Erythroblast (primary cell): ENCODE measurements around the gene RPL12.
A peak's percentile ranks its signal among the peaks of the same experiment; 100 is the strongest.

Experiments
- DNase-seq, 2 experiments: peaks; one replicate each; lab custom pipeline; 2025; lab: John Stamatoyannopoulos, UW
- GATA1 ChIP-seq: IDR thresholded peaks from 2 replicates; pipeline ENCODE4 v1.6.1; 2011; ENCODE audit warnings: low read depth, mild to moderate bottlenecking, control low read depth, low read length, moderate library complexity
- POLR2A ChIP-seq: IDR thresholded peaks from 2 replicates; pipeline ENCODE4 v1.6.1; 2011; ENCODE audit warnings: mild to moderate bottlenecking, low read length

RPL12 gene

DNA sequence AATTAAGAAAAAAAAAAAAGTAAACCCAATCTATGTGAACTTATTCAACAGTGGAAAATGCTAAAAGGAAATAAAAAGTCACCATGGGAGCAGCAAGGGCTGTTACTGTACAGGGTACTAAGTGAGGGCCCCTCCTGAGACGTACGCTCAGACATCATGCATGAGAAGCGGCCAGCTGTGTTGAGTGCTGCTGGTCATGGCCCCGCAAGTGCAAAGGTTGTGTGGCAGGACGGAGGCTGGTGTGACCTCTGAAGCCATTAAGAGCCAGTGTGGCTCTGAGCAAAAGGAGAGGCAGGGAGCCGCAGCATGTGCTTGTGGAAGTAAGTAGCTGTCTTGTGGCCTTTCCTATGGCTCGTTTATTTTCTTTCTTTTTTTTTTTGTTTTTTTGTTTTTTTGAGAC, 30.1 kb downstream of the RPL12 start:
- TF ChIP-seq POLR2A (no peak), GATA1 (no peak)
- no peak for DNase-seq

DNA sequence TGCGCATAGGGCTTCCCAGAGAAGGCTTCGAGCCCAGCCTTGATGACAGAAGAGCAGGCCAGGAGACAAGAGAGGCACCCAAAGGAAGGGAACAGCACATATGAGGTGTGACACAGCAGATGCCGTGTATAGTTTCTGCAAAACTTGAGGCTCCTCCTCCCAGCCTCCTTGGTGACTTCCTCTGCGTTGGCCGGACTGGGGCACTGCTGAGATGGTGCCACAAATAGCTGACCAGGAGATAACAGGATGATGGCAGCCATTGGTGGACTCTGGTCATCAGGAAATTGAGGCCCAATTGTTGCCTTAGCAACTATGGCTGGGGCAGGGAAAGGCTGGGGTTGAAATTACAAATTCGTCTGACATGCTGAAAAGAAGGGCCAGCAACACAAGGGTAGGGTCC, 31.9 kb downstream of the RPL12 start:
- DNase-seq: peak; percentile 47 to 54
- TF ChIP-seq GATA1 (no peak), POLR2A (no peak)

DNA sequence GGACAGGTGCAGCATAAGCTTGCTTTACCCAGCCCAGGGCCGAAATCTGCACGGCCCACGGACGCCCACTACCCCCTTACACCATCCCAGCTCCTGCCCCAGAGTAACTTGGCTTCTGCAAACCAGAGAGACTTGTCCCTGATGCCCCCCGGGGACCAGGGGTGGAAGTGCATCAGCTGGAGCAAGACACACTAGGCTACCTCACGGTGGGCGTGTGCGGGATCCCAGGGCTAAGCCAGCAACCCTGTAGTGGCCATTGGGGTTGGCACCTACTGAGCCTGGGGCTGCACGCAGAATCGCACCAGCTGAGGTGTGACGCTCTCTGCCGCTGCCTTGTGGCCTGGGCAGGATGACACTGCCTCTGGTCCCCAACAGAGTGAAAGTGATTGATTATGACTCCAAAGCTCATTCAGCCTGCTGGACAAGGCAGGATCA, 33.2 kb downstream of the RPL12 start:
- no peak for TF ChIP-seq GATA1
- TF ChIP-seq POLR2A: no peak
- peak; percentile 60 to 62 for DNase-seq

DNA sequence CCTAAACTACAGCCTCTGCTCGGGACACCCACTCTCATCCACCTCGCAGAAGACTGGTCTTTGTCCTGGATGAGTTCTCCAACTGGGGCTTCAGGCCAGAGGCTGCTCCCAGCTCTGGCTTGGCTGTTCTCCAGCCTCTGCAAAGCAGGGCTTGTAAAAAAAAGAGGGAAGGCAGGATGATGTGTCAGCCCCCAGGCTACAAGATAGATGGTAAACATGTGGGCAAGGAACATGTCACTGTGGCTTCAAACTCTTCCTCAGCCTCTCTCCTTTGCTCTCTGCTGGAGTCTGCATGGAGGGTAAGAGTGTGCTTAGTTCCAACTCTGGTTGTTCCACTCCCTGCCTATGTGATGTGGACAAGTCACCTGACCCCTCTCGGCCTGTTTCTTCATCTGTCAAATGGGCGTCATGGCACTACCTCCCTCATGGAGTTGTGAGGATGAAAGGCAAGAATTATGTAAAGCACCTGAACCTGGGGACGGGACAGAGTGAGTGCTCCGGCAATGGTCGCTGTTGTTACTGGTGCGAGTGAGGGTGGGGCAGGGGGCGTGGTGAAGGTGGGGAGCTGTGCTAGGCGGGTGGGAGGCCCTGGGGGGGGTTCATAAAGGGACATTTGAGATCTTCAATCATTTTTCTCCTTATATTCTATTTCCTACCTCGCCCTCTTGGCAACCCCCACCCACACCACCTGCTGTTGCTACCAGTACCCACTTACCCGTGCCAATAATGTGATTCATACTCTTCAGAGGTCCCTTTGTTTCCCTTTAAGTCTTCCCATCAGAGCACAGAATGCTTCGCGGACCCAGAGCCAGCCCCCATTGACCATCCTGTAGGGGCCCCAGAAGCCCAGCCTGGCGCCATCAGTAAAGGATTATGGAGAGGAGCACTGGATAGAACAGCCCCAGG, 33.8 kb downstream of the RPL12 start:
- TF ChIP-seq GATA1 (no peak), POLR2A (no peak)

DNA sequence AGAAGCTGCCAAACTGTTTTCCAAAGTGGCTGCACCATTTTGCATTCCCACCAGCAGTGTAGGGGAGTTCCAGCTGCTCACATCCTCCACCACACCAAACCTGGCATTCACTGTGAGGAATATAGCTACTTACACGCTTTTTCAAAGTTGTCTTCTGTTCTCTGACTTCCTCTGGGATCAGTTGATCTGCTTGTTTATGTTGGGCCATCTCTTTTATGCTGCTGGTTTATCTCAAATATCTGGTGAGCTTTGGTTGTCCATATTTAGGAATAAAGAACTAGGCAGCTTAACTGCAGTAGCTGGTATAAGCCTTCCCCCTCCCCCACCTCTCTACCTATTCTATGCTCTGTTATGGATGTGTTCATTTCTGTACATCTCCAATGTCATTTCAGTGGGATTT, 35.5 kb downstream of the RPL12 start:
- DNase-seq: no peak
- TF ChIP-seq GATA1 (no peak), POLR2A (no peak)

More for the DNA sequence above, 33.8 kb downstream of the RPL12 start:
- DNase-seq: no peak

DNA sequence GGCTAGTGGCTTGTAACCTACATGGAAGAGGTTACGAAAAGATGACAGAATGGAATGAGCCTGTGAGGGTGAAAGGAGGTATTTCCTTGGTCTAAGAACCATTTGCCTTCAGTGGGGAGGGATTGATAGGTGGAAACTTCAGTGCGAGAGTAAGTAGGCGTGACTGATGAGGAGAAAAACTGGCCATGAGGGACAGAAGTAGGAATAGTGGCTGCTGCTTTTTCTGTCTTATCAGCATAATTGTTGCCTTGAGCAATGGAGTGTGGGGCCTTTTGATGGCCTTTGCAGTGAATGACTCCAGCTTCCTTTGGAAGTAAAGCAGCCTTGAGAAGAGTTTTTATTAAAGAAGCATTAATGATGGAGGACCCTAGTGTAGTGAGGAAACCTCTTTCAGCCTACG, 36.1 kb downstream of the RPL12 start:
- no peak for DNase-seq
- TF ChIP-seq GATA1: no peak

DNA sequence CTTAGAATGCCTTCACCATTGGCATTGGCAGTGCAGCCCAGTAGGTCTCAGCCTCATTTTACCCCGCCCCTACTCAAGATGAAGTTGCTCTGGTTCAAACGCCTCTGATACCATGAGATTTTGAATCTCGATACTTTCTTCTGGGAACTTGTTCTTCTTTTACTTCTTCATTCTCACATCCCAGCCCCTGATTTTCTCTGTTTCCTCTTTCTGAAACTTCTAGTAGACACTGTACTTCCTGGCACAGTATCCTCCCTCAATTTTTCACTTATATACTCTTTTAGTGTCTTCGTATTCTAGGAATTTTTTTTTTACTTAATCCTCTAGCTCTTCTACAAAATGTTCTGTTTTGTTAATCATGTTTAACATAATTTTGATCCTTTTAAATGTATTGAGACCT, 40.1 kb downstream of the RPL12 start:
- DNase-seq: no peak
- TF ChIP-seq GATA1 (no peak), POLR2A (no peak)

DNA sequence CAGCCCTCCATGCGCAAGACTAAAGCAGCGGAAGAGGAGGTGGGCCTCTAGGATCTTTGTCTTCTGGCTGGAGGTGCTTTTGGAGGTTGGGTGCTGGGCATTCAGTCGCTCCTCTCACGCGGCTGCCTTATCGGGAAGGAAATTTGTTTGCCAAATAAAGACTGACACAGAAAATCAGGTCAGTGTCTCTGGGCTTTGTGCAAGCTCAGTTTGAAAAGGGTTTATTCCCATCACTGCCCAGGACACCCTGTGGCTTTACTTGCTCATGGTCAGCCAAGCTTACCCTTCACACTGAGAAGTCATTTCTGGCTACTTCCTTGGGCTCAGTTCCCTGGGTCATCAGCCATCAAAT, 43.7 kb downstream of the RPL12 start:
- DNase-seq: no peak
- TF ChIP-seq GATA1 (no peak), POLR2A (no peak)

DNA sequence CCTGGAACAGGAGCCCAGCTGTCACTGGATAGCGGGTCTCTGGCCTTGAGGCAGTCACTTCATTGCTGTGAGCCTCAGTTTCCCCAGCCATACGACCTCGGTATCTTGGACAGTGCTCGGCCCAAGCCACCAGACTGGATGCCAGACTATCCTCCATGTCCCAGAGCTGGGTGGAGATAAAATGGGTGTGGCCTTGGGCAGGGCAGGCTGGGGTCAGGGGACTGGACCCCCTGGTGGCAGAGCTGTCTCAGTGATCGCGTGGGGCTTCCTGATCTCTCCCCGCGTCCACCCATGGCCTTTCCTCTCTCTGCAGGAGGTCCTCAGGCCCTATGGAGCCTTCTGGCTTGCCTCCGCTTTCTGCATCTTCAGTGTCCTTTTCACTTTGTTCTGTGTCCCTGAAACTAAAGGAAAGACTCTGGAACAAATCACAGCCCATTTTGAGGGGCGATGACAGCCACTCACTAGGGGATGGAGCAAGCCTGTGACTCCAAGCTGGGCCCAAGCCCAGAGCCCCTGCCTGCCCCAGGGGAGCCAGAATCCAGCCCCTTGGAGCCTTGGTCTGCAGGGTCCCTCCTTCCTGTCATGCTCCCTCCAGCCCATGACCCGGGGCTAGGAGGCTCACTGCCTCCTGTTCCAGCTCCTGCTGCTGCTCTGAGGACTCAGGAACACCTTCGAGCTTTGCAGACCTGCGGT, 44.3 kb downstream of the RPL12 start:
- no peak for DNase-seq
- TF ChIP-seq POLR2A: no peak
- TF ChIP-seq GATA1: no peak

DNA sequence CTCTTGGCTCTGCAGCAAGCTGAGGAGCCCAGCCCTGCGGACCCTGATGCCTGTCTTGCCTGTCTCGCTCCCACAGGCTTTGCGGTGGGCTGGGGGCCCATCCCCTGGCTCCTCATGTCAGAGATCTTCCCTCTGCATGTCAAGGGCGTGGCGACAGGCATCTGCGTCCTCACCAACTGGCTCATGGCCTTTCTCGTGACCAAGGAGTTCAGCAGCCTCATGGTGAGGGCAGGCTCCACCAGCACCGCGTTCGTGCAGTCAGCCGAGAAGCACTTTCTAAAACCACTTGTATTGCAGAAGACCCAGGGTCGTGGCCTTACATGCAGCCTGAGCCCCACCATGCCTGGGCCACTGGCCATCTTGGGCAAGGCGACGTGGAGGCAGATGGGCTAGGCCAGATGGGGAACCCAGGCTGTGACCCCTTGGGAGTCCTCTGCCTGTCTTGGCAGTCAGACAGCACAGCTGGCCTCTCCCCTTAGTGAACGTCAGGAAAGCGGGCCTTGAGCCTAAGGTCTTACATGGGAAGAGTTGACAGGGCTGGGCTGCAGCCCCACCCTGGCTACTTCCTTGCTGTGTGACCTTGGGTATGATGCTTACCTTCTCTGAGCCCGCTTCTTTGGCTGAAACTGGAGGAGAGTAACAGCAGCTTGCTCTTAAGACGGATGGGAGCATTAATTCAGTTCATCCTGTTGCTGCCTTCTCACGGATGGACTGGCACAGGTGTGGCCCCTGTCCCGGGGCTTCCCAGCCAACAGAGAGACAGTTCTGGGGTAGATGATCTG, 45.7 kb downstream of the RPL12 start:
- TF ChIP-seq GATA1 (no peak), POLR2A (no peak)
- no peak for DNase-seq

DNA sequence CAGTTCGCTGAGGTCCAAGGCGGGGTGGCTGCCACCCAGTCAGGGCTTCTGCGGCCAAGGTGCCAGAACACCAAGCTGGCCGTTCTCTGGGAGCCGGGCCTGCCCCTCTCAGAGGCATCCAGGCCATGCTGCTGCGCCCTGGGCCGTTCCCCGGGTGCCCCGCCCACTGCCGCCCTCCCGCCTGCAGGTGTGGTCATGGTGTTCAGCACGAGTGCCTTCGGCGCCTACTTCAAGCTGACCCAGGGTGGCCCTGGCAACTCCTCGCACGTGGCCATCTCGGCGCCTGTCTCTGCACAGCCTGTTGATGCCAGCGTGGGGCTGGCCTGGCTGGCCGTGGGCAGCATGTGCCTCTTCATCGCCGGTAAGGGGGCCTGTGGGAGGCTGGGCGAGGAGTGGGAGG, 46.6 kb downstream of the RPL12 start:
- no peak for DNase-seq
- no peak for TF ChIP-seq POLR2A
- no peak for TF ChIP-seq GATA1

DNA sequence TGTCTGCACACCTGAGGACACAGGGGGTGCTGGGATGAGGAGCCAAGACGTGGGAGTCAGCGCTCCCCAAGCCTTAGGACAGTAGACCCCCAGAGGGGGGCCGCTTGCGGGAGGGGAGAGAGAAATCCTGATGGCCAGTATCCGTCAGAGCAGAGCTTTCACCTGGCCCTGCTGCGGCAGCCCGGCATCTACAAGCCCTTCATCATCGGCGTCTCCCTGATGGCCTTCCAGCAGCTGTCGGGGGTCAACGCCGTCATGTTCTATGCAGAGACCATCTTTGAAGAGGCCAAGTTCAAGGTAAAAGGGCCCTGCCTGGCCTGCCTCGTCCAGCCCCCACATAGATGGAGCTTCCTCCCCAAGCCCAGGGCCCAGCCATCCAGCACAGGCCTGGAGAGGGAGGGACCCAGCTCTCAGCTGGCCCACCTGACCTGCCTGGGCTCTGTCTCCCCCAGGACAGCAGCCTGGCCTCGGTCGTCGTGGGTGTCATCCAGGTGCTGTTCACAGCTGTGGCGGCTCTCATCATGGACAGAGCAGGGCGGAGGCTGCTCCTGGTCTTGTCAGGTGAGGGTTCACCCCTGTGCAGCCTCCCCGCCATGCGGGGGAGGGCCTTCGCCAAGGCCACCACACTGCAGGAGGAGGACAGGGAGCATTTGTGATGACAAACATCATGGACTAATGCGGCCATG, 47.6 kb downstream of the RPL12 start:
- DNase-seq: no peak
- no peak for TF ChIP-seq GATA1
- TF ChIP-seq POLR2A: no peak

DNA sequence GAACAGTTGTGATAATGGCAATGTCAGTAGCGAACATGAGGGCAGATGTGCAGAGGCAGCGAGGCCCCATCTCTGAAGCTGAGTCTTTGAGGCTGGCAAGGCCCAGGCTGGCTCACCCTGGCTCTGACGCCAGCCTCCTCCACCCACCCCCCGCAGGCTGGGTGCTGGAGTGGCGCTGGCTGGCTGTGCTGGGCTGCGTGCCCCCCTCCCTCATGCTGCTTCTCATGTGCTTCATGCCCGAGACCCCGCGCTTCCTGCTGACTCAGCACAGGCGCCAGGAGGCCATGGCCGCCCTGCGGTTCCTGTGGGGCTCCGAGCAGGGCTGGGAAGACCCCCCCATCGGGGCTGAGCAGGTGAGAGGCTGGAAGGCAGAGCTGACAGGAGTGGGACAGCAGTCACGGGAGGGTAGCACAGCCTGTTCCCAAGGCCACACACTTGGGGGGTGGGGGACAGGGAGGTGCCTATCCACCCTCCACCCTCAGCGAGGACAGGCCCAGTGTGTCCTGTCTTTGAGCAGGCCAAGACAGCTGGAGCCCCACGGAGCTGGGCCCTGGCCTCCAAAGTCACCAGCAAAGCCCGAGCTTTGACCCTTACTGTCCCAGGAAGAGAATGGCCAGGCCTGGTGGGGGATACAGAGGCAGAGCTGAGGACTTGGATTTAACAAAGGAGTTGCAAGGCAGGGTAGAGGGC, 48.7 kb downstream of the RPL12 start:
- no peak for TF ChIP-seq GATA1
- no peak for TF ChIP-seq POLR2A
- no peak for DNase-seq
